ENCODE measurements around the gene TPD52L1. TPM values are rescaled to one million over a fixed set of nuclear protein-coding genes. Genes with fewer than 3 reads are reported as not detected.

The TPD52L1 gene
- total RNA-seq, 4 donors from 2014 or later = 123 to 234 (median 175) TPM

DNA sequence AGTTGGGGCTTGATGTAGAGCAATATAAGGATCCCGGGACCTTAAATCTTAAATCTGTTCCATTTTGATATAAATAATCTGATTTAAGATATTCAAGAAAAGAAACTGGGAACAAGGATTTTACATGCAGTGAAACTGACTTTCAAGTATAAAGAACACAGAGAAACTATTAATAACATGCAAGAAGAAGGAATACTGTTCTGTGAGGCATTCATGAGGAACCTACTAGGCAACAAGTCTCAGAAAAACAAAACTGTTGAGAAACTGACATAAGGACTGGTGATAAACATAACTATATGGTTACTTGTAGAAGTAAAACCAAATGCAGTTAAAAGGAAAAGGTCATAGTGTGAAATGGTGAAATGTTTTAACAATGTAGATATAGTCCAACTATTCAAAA lies 132.4 kb downstream of the TPD52L1 start:
- no peak for DNase-seq (ENCODE audit: low spot score in 2 of 2)
- TF ChIP-seq, protein P1, sequence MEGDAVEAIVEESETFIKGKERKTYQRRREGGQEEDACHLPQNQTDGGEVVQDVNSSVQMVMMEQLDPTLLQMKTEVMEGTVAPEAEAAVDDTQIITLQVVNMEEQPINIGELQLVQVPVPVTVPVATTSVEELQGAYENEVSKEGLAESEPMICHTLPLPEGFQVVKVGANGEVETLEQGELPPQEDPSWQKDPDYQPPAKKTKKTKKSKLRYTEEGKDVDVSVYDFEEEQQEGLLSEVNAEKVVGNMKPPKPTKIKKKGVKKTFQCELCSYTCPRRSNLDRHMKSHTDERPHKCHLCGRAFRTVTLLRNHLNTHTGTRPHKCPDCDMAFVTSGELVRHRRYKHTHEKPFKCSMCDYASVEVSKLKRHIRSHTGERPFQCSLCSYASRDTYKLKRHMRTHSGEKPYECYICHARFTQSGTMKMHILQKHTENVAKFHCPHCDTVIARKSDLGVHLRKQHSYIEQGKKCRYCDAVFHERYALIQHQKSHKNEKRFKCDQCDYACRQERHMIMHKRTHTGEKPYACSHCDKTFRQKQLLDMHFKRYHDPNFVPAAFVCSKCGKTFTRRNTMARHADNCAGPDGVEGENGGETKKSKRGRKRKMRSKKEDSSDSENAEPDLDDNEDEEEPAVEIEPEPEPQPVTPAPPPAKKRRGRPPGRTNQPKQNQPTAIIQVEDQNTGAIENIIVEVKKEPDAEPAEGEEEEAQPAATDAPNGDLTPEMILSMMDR (IDR thresholded peaks at IDR 0.05) = no peak
- TF ChIP-seq POLR2A (IDR thresholded peaks at IDR 0.05) = no peak
- no peak overlapping the region for H3K4me3 ChIP-seq (ENCODE audit: low read depth, poor library complexity, severe bottlenecking)
- intact Hi-C loops (cut with DNase I; ENCODE audit: low total_unique reads) = no loop called here
- WGBS, 2 donors = 96 to 98% methylated on average over 1 of the region's 1 CpG

DNA sequence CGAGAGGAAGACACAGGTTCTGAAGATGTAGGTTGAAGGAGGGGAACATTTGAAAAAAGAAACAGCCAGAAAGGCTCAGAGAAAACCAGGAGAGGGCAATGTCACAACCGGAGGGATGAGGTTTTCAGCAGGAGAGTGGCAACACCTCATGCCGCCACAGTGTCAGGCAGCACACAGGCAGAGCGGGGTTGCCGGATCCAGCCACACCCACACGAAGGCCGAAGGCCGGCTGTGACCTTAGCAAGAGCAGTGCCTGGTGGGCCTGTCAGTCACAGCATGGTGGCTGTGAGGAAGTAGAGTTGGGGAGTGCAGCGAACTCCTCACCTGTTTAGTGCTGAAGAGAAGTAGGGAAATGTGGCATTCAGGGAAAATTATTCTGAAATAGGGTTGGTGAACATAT lies 134.1 kb downstream of the TPD52L1 start:
- TF ChIP-seq POLR2A (IDR thresholded peaks at IDR 0.05) = no peak
- TF ChIP-seq, protein P1 (IDR thresholded peaks at IDR 0.05) = no peak
- no peak overlapping the region for H3K4me3 ChIP-seq (ENCODE audit: low read depth, poor library complexity, severe bottlenecking)
- no peak for DNase-seq (ENCODE audit: low spot score in 2 of 2)
- 91 to 95% methylated on average over 9 of the region's 9 CpGs for WGBS, 2 donors
- intact Hi-C loops (cut with DNase I; ENCODE audit: low total_unique reads) = no loop called here

DNA sequence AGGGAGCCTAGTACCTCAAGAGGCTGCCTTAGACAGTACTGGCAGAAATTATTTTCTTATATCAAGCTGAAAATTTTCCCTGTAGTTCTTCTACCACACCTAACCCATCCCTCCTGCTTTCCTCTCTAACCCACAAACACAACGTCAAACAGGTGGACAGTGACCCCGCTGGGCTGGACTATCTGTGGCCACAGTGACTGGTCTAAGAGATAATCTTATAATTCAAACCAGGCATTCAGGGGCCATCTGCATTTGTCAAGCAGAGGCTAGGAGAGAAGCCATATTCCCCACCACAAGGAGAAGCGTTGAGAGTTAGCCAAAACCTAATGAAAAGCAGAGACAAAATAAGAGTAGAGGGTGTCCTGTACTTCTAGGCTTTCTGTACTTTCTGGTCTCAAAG lies 140.0 kb downstream of the TPD52L1 start:
- DNase-seq (ENCODE audit: low spot score in 2 of 2) = no peak
- TF ChIP-seq, protein P1 (IDR thresholded peaks at IDR 0.05) = no peak
- no peak for TF ChIP-seq POLR2A (IDR thresholded peaks at IDR 0.05)
- no peak overlapping the region for H3K4me3 ChIP-seq (ENCODE audit: low read depth, poor library complexity, severe bottlenecking)
- intact Hi-C loops (cut with DNase I; ENCODE audit: low total_unique reads) = no loop called here
- WGBS, 2 donors = 76 to 86% methylated on average over 3 of the region's 3 CpGs

DNA sequence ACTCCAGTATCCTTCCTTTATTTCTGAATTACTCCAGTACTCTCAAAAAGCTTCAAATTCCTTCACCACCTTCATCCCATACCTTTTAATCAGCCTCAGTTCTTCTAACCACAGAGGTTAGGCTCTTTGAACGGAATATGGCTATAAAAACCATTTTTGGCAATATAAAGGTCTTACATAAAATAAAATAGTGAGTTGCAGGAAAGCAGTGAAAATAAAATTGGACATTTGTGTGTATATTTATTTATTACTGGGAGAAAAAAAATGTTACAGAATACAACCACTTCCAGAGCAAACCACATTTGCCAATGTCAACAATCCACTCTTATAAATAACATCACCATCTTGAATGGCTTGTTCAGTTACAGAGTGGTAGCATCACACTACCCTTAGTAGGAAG lies 140.5 kb downstream of the TPD52L1 start:
- no peak for DNase-seq (ENCODE audit: low spot score in 2 of 2)
- 80 to 83% methylated on average over 1 of the region's 1 CpG for WGBS, 2 donors
- intact Hi-C loops (cut with DNase I; ENCODE audit: low total_unique reads) = no loop called here
- no peak for TF ChIP-seq POLR2A (IDR thresholded peaks at IDR 0.05)
- no peak overlapping the region for H3K4me3 ChIP-seq (ENCODE audit: low read depth, poor library complexity, severe bottlenecking)

DNA sequence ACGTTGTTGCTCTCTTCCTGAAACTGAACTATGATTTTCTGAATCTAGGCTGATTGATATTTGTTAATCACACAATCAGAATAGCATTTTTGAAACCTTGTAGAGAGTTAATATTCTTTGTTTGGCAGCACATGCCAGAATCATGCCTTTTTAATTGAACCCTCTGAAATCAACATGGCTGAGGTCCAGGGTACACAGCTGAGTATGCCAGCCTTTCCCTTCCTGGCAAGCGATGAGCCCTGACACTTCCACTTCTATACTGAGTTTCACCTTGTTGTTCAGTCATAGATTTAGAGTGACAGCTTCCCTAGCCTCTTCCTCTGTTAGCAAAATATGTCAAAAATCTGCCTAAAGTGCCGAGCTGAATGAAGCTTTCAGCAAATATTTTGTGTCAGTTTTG lies 141.4 kb downstream of the TPD52L1 start:
- DNase-seq (ENCODE audit: low spot score in 2 of 2) = no peak
- intact Hi-C loops (cut with DNase I; ENCODE audit: low total_unique reads) = no loop called here
- WGBS, 2 donors = 46 to 51% methylated on average over 3 of the region's 3 CpGs
- no peak overlapping the region for H3K4me3 ChIP-seq (ENCODE audit: low read depth, poor library complexity, severe bottlenecking)
- TF ChIP-seq POLR2A (IDR thresholded peaks at IDR 0.05) = no peak
- TF ChIP-seq, protein P1 (IDR thresholded peaks at IDR 0.05) = no peak

DNA sequence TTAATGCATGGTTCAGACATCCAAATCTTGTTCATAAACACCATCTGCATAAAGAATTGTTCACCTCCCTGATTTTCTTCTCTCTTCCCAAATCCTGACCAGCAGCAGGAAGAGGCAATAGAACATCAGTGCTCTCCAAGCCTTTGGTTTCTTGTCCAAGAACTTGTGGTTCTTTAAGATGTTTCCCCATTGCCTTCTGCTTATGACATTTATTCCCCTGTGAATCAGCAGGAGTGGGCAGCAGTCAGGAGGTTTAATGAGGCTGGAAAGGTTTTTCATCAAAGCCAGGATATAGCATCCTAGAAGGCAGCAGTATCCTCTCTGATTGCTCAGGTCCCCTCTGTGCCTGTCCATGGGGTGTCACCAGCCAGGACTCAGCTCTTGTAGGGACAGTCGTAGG lies 142.9 kb downstream of the TPD52L1 start:
- intact Hi-C loops (cut with DNase I; ENCODE audit: low total_unique reads) = no loop called here
- H3K4me3 ChIP-seq (ENCODE audit: low read depth, poor library complexity, severe bottlenecking) = no peak overlapping the region
- no peak for DNase-seq (ENCODE audit: low spot score in 2 of 2)
- WGBS, 2 donors = 85 to 92% methylated on average over 1 of the region's 1 CpG
- TF ChIP-seq, protein P1 (IDR thresholded peaks at IDR 0.05) = no peak
- no peak for TF ChIP-seq POLR2A (IDR thresholded peaks at IDR 0.05)
